Muscle of leg (tissue), 11 donors: ENCODE data around the gene HSPA2. TPM values are rescaled to one million over a fixed set of nuclear protein-coding genes. Genes with fewer than 3 reads are reported as not detected.
A peak's percentile ranks its signal among the peaks of the same experiment; 100 is the strongest.

Experiments used
- DNase-seq: peaks from one replicate; pipeline ENCODE4 v3.0.0; 2013
- H3K27ac ChIP-seq: one replicate; pipeline ENCODE4 v1.5.1; 2013; ENCODE audit warnings: mild to moderate bottlenecking, low read length, control low read depth
- H3K27me3 ChIP-seq: one replicate; pipeline ENCODE4 v1.6.1; 2013; ENCODE audit warnings: low read length; ENCODE audit not compliant: control insufficient read depth, insufficient read depth
- H3K36me3 ChIP-seq: one replicate; pipeline ENCODE4 v1.6.1; 2013; ENCODE audit warnings: low read length; ENCODE audit not compliant: control insufficient read depth, insufficient read depth
- H3K4me1 ChIP-seq: one replicate; pipeline ENCODE4 v1.6.1; 2013; ENCODE audit warnings: low read length; ENCODE audit not compliant: control insufficient read depth, insufficient read depth
- H3K4me3 ChIP-seq: one replicate; pipeline ENCODE4 v1.5.1; 2013; ENCODE audit warnings: low read length, control low read depth
- H3K9me3 ChIP-seq: replicated peaks from 2 replicates; pipeline ENCODE4 v1.6.1; 2013; ENCODE audit warnings: low read depth, low read length; ENCODE audit not compliant: control insufficient read depth
- whole genome bisulfite sequencing: methylation state at CpG from one replicate; pipeline ENCODE4 v1.1.5; 2013; ENCODE audit warnings: missing lambda C conversion rate; ENCODE audit not compliant: insufficient coverage; 5-methylcytosine and 5-hydroxymethylcytosine counted together
- polyA plus RNA-seq, 8 donors: library from polyadenylated mRNA; unstranded; fragments of 120-200 nt; gene quantifications; one replicate each; pipeline versions ENCODE4 v1.2.1 to v1.2.3, GENCODE V29; 2013; ENCODE audit warnings: inconsistent platforms in 1 of 8, low replicate concordance in 1 of 8; ENCODE audit not compliant: insufficient read length in 8 of 8, insufficient read depth in 1 of 8
- total RNA-seq: library from RNA; stranded (reverse); fragments of 120-200 nt; gene quantifications from one replicate; pipeline ENCODE4 v1.2.4, GENCODE V29; 2013

HSPA2 gene
- total and polyA plus RNA-seq, 9 donors: 6.8 to 34.4 (median 9.1) TPM

- DNase-seq: no peak
- H3K4me3 ChIP-seq: no peak overlapping the region
- H3K9me3 ChIP-seq: no peaks in the 10 kb centered on the region
- H3K4me1 ChIP-seq: peaks cover 16% of the 10 kb centered on the region
- no peak overlapping the region for H3K27ac ChIP-seq
- H3K27me3 ChIP-seq: peaks cover 16% of the 10 kb centered on the region
- H3K36me3 ChIP-seq: no peaks in the 10 kb centered on the region
- no CpG with 5 or more reads among the region's 4 CpGs for WGBS
These were observed 3.9 kb upstream of the HSPA2 start for GRCh38 chr14:64536488-64537245.

- DNase-seq: peak; percentile 46
- peaks cover 26% of the 10 kb centered on the region for H3K27me3 ChIP-seq
- H3K4me1 ChIP-seq: peaks cover 24% of the 10 kb centered on the region
- H3K36me3 ChIP-seq: no peaks in the 10 kb centered on the region
- peak overlapping the region; percentile 50 for H3K4me3 ChIP-seq
- WGBS: 16% methylated on average over 73 of the region's 73 CpGs
- H3K27ac ChIP-seq: no peak overlapping the region
- H3K9me3 ChIP-seq: no peaks in the 10 kb centered on the region
These were observed 875 bp downstream of the HSPA2 start for GRCh38 chr14:64541261-64541971.

DNA sequence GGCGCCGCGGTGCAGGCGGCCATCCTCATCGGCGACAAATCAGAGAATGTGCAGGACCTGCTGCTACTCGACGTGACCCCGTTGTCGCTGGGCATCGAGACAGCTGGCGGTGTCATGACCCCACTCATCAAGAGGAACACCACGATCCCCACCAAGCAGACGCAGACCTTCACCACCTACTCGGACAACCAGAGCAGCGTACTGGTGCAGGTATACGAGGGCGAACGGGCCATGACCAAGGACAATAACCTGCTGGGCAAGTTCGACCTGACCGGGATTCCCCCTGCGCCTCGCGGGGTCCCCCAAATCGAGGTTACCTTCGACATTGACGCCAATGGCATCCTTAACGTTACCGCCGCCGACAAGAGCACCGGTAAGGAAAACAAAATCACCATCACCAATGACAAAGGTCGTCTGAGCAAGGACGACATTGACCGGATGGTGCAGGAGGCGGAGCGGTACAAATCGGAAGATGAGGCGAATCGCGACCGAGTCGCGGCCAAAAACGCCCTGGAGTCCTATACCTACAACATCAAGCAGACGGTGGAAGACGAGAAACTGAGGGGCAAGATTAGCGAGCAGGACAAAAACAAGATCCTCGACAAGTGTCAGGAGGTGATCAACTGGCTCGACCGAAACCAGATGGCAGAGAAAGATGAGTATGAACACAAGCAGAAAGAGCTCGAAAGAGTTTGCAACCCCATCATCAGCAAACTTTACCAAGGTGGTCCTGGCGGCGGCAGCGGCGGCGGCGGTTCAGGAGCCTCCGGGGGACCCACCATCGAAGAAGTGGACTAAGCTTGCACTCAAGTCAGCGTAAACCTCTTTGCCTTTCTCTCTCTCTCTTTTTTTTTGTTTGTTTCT lies 1.7 kb downstream of the HSPA2 start:
- 4% methylated on average over 41 of the region's 61 CpGs for WGBS
- Histone ChIP-seq H3K27me3 (peaks cover 26% of the 10 kb centered on the region), H3K27ac (no peak overlapping the region), H3K9me3 (no peaks in the 10 kb centered on the region), H3K4me1 (peaks cover 24% of the 10 kb centered on the region), H3K4me3 (peak overlapping the region; percentile 50), H3K36me3 (no peaks in the 10 kb centered on the region)
- DNase-seq: peak; percentile 12

GRCh38 chr14:64542836-64543201 lies 2.3 kb downstream of the HSPA2 start:
- 42% methylated on average over 2 of the region's 4 CpGs for WGBS
- H3K36me3 ChIP-seq: no peaks in the 10 kb centered on the region
- H3K27ac ChIP-seq: no peak overlapping the region
- no peak for DNase-seq
- H3K4me1 ChIP-seq: peaks cover 24% of the 10 kb centered on the region
- no peaks in the 10 kb centered on the region for H3K9me3 ChIP-seq
- H3K4me3 ChIP-seq: peak overlapping the region; percentile 50
- H3K27me3 ChIP-seq: peaks cover 26% of the 10 kb centered on the region

- Histone ChIP-seq H3K27ac (no peak overlapping the region), H3K4me1 (peaks cover 20% of the 10 kb centered on the region), H3K4me3 (no peak overlapping the region), H3K36me3 (no peaks in the 10 kb centered on the region), H3K27me3 (peaks cover 28% of the 10 kb centered on the region), H3K9me3 (no peaks in the 10 kb centered on the region)
- no peak for DNase-seq
- no CpG with 5 or more reads among the region's 5 CpGs for WGBS
These were observed 4.2 kb downstream of the HSPA2 start for GRCh38 chr14:64544607-64545312.

GRCh38 chr14:64549016-64549415 lies 8.5 kb downstream of the HSPA2 start:
- no peak for DNase-seq
- no CpG with 5 or more reads among the region's 1 CpG for WGBS
- H3K27ac ChIP-seq: no peak overlapping the region
- H3K9me3 ChIP-seq: no peaks in the 10 kb centered on the region
- H3K4me3 ChIP-seq: no peak overlapping the region
- H3K4me1 ChIP-seq: peaks cover 8% of the 10 kb centered on the region
- peaks cover 12% of the 10 kb centered on the region for H3K27me3 ChIP-seq
- no peaks in the 10 kb centered on the region for H3K36me3 ChIP-seq

DNA sequence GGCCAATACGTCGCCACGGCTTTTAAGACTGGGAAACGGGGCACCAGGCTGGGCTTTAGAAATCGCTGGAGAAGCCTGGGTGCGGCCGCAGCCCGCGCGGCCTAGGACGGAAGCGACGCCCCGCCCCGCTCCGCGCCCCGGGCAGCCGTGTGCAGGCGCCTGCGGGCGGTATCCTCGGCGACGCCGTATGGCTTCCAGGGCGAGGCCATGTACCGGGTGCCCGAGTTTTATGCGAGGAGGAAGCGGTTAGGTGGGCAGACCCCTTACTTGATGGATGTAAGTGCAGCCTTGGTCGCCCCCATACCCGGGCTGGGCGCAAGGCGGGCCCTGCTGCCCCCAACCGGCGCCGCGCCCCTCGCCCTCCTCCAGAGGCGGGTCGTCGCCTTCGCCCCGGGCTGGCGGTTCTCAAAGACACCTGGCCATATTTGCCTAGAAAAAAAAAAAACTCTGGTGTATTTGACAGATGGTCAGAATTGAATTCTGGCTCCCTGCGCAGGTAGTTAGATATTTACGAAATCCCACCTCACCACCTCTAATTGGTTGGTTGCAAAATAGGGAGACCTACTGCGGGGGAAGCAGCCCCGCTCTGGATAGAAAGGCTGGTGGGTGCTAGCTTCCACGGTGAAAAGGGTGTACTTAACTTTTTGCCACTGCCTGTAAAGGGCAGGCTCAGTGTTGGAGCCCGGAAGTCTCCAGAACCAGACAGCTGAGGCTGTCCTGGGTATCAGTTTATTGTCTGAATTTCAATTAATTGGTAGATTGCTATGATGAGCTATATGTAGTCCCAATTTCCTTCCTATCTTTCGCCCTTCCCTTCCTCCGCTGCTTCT lies 9.5 kb downstream of the HSPA2 start, which contains the start of gene PPP1R36:
Gene PPP1R36 (plus strand): TSS at position 171 of the 830 bp plus-strand sequence. CDS start 37 bp downstream, at position 208.
- Histone ChIP-seq H3K27me3 (peaks cover 16% of the 10 kb centered on the region), H3K36me3 (no peaks in the 10 kb centered on the region), H3K27ac (no peak within 1 kb of the TSS), H3K4me1 (peaks cover 8% of the 10 kb centered on the region), H3K9me3 (no peaks in the 10 kb centered on the region), H3K4me3 (peak within 1 kb of the TSS; percentile 34)
- DNase-seq: peak; percentile 38
- WGBS: 8% methylated on average over 36 of the region's 54 CpGs

DNA sequence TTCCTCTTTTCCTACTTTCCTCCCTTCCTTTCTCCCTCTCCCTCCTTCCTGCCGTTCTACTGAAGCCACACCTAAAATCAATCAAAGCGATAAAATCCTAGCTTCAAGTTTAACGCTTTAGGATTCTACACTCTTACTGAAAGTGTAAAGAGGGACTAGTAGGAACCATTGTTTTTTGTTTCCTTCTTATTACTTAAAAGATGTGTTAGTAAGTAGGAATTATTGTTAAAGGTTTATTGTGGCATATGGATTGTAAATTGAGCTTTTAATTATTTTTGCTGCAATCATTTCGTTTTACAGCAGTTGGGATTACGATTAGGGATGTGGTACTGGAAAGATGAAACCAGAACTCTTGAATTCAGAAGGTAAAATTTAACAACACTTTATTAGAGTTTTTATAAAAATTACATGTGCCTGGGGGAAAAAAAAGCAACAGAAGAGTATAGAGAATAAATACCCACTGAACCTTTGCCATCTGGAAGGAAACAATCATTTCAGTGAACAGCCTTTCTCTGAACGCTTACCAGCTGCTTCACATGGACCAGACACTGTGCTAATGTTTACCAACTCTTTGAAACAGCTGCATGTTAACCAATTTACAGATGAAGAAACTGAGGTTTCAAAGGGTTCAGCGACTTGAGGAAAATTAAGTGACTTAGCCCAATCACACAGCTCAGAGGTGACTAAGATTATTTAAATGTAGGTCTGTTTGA lies 10.2 kb downstream of the HSPA2 start:
- Histone ChIP-seq H3K27me3 (peaks cover 16% of the 10 kb centered on the region), H3K27ac (no peak overlapping the region), H3K4me1 (peaks cover 8% of the 10 kb centered on the region), H3K4me3 (no peak overlapping the region), H3K36me3 (no peaks in the 10 kb centered on the region), H3K9me3 (no peaks in the 10 kb centered on the region)
- DNase-seq: no peak
- WGBS: no CpG with 5 or more reads among the region's 7 CpGs
